HepG2 (cell line): ENCODE measurements around the gene CDK6. TPM values are rescaled to one million over a fixed set of nuclear protein-coding genes. Genes with fewer than 3 reads are reported as not detected.
A peak's percentile ranks its signal among the peaks of the same experiment; 100 is the strongest.

Experiments used
- EEA1 ChIP-seq: sonication (generic); formaldehyde crosslinking; IDR thresholded peaks from 2 replicates; pipeline ENCODE4 v1.5.1; 2020; ENCODE audit warnings: mild to moderate bottlenecking, missing genetic modification reagents, borderline replicate concordance
- EHMT2 ChIP-seq: fragments of 200-600 bp; sonication (generic); IDR thresholded peaks from 2 replicates; pipeline ENCODE4 v1.7.0; 2017; ENCODE audit warnings: antibody characterized with exemption, low read depth, low read length, borderline replicate concordance
- ELK4 ChIP-seq: sonication (generic); formaldehyde crosslinking; IDR thresholded peaks from 2 replicates; pipeline ENCODE4 v1.9.0; 2021; ENCODE audit warnings: missing genetic modification reagents, borderline replicate concordance
- ETS1 ChIP-seq: sonication (generic); formaldehyde crosslinking; IDR thresholded peaks from 2 replicates; pipeline ENCODE4 v1.4.0; 2020; ENCODE audit warnings: missing genetic modification reagents
- GATAD1 ChIP-seq: IDR thresholded peaks from 2 replicates; pipeline ENCODE4 v1.6.1; 2016; ENCODE audit warnings: missing genetic modification reagents, missing compliant biosample characterization
- JUND ChIP-seq: sonication (generic); formaldehyde crosslinking; IDR thresholded peaks from 2 replicates; pipeline ENCODE4 v1.8.0; 2022; ENCODE audit warnings: mild to moderate bottlenecking, missing genetic modification reagents
- KLF9 ChIP-seq: IDR thresholded peaks from 2 replicates; pipeline ENCODE4 v1.6.1; 2016; ENCODE audit warnings: low read depth
- MEIS1 ChIP-seq: sonication (generic); formaldehyde crosslinking; IDR thresholded peaks from 2 replicates; pipeline ENCODE4 v1.9.0; 2021; ENCODE audit warnings: mild to moderate bottlenecking, missing genetic modification reagents, moderate library complexity, borderline replicate concordance
- MEIS2 ChIP-seq: sonication (generic); formaldehyde crosslinking; IDR thresholded peaks from 2 replicates; pipeline ENCODE4 v1.9.0; 2021; ENCODE audit warnings: mild to moderate bottlenecking, missing genetic modification reagents
- RNF219 ChIP-seq: sonication (generic); formaldehyde crosslinking; IDR thresholded peaks from 2 replicates; pipeline ENCODE4 v1.5.0; 2020; ENCODE audit warnings: mild to moderate bottlenecking, missing genetic modification reagents
- TAF15 ChIP-seq: fragments of 200-400 bp; formaldehyde crosslinking; IDR thresholded peaks from one replicate; pipeline ENCODE4 v1.6.1; 2018; ENCODE audit warnings: mild to moderate bottlenecking, low read depth, low read length; ENCODE audit not compliant: poor library complexity, severe bottlenecking
- TEAD3 ChIP-seq: optimal IDR thresholded peaks from 2 replicates; pipeline ENCODE3; 2016; ENCODE audit warnings: borderline replicate concordance
- ZBTB46 ChIP-seq: sonication (generic); formaldehyde crosslinking; IDR thresholded peaks from 2 replicates; pipeline ENCODE4 v1.4.0; 2020; ENCODE audit warnings: mild to moderate bottlenecking, missing genetic modification reagents, borderline replicate concordance
- ZBTB49 ChIP-seq: sonication (generic); formaldehyde crosslinking; IDR thresholded peaks from 2 replicates; pipeline ENCODE4 v1.4.0; 2020; ENCODE audit warnings: missing genetic modification reagents, borderline replicate concordance
- ZFP90 ChIP-seq: sonication (generic); formaldehyde crosslinking; IDR thresholded peaks from 2 replicates; pipeline ENCODE4 v1.8.0; 2022; ENCODE audit warnings: missing genetic modification reagents, mild to moderate bottlenecking, inconsistent platforms, borderline replicate concordance
- ZFYVE20 ChIP-seq: sonication (generic); formaldehyde crosslinking; IDR thresholded peaks from 2 replicates; pipeline ENCODE4 v1.8.0; 2023; ENCODE audit warnings: low read depth, mild to moderate bottlenecking, moderate library complexity, missing genetic modification reagents, borderline replicate concordance
- ZNF331 ChIP-seq: sonication (generic); formaldehyde crosslinking; IDR thresholded peaks from 2 replicates; pipeline ENCODE4 v1.4.0; 2020; ENCODE audit warnings: missing genetic modification reagents
- ZNF44 ChIP-seq: sonication (generic); formaldehyde crosslinking; IDR thresholded peaks from 2 replicates; pipeline ENCODE4 v1.5.1; 2020; ENCODE audit warnings: mild to moderate bottlenecking, missing genetic modification reagents
- ZNF891 ChIP-seq: sonication (generic); formaldehyde crosslinking; IDR thresholded peaks from 2 replicates; pipeline ENCODE4 v1.5.0; 2020; ENCODE audit warnings: mild to moderate bottlenecking, missing genetic modification reagents
- polyA plus RNA-seq, 8 experiments: library from polyadenylated mRNA; depleted of rRNA in 3 of 8; stranded (reverse) in 7 of 8; unstranded in 1 of 8; fragments of >200 nt; fragmentation: Illumina TruSeq in 4 of 8; extraction: Trizol in 4 of 8; gene quantifications; 2 replicates each; pipeline versions ENCODE4 v1.2.1 to v1.2.3, GENCODE V29; 2011 to 2016; ENCODE audit warnings: low read depth in 4 of 8, missing spikeins in 1 of 8, mixed read lengths in 1 of 8; ENCODE audit not compliant: insufficient read depth in 1 of 8
- total RNA-seq, 5 experiments: library from RNA; depleted of rRNA; stranded (reverse); fragments of >200 nt; fragmentation: Illumina TruSeq; extraction: Trizol; gene quantifications; 2 replicates each; pipeline ENCODE4 v1.2.3, GENCODE V29; 2016; ENCODE audit warnings: low read depth in 1 of 5

The CDK6 gene
- total and polyA plus RNA-seq, 2 of the 13 experiments (the other 11 are each of a cell fraction or from before 2014, with no cell fraction given) = 34.6 to 90.8 TPM

- TF ChIP-seq RNF219 (CRISPR knock-in tag) = no peak
- TF ChIP-seq ZBTB46 (CRISPR knock-in tag) = no peak
- TF ChIP-seq ZNF891 (CRISPR knock-in tag) = no peak
- TF ChIP-seq ETS1 (CRISPR knock-in tag) = no peak
- TF ChIP-seq EHMT2 = no peak; the same call in 1 of the 2 replicates
- TF ChIP-seq GATAD1 (CRISPR knock-in tag) = peak; percentile 55; the same call in 1 of the 2 replicates
- TF ChIP-seq TEAD3 (CRISPR knock-in tag) = peak; percentile 90
- no peak for TF ChIP-seq ZFYVE20 (CRISPR knock-in tag)
- TF ChIP-seq MEIS1 (CRISPR knock-in tag) = peak; percentile 66
- TF ChIP-seq MEIS2 (CRISPR knock-in tag) = peak; percentile 44; the same call in 1 of the 2 replicates
- TF ChIP-seq TAF15 = no peak
- TF ChIP-seq ZNF44 (CRISPR knock-in tag) = no peak
- no peak for TF ChIP-seq JUND (CRISPR knock-in tag)
- no peak for TF ChIP-seq ELK4 (CRISPR knock-in tag)
- peak; percentile 87; the same call in 1 of the 2 replicates for TF ChIP-seq KLF9 (CRISPR knock-in tag)
- TF ChIP-seq EEA1 (CRISPR knock-in tag) = no peak
- no peak for TF ChIP-seq ZBTB49 (CRISPR knock-in tag)
- TF ChIP-seq ZFP90 = no peak
- TF ChIP-seq ZNF331 = peak; percentile 50
These were observed 140.8 kb downstream of the CDK6 start (continued) for GRCh38 chr7:92695308-92696261.
